Astrocyte (in vitro differentiated cells and primary cell): ENCODE results near the gene GET3. TPM values are rescaled to one million over a fixed set of nuclear protein-coding genes. Genes with fewer than 3 reads are reported as not detected.
A peak's percentile ranks its signal among the peaks of the same experiment; 100 is the strongest.

Source experiments
- DNase-seq: peaks from one replicate; pipeline ENCODE4 v3.0.0-alpha.2; 2010; ENCODE audit warnings: low read depth
- FAIRE-seq: peaks from 2 replicates; lab custom pipeline; 2011; peaks lifted over from hg19 to GRCh38; lab: Jason Lieb, UNC
- H2AFZ ChIP-seq: 2 replicates; pipeline ENCODE4 v1.6.0; 2012; ENCODE audit warnings: low read depth, low read length, inconsistent platforms
- H3K27ac ChIP-seq: 2 replicates; pipeline ENCODE4 v1.5.1; 2011; ENCODE audit warnings: low read depth, low read length, inconsistent platforms
- H3K27me3 ChIP-seq: 2 replicates; pipeline ENCODE4 v1.6.0; 2011; ENCODE audit warnings: low read length, inconsistent platforms; ENCODE audit not compliant: insufficient read depth
- H3K36me3 ChIP-seq: 2 replicates; pipeline ENCODE4 v1.5.1; 2011; ENCODE audit warnings: low read length, inconsistent platforms; ENCODE audit not compliant: insufficient read depth
- H3K4me1 ChIP-seq: 2 replicates; pipeline ENCODE4 v1.5.1; 2011; ENCODE audit warnings: low read length, inconsistent platforms; ENCODE audit not compliant: insufficient read depth
- H3K4me2 ChIP-seq: 2 replicates; pipeline ENCODE4 v1.6.0; 2012; ENCODE audit warnings: low read length, inconsistent platforms
- H3K4me3 ChIP-seq: 2 replicates; pipeline ENCODE4 v1.5.1; 2011; ENCODE audit warnings: low read depth, mild to moderate bottlenecking, low read length, inconsistent platforms; ENCODE audit not compliant: insufficient read depth
- H3K79me2 ChIP-seq: 2 replicates; pipeline ENCODE4 v1.6.0; 2012; ENCODE audit warnings: mild to moderate bottlenecking, low read length, inconsistent platforms; ENCODE audit not compliant: insufficient read depth
- H3K9ac ChIP-seq: 2 replicates; pipeline ENCODE4 v1.6.0; 2012; ENCODE audit warnings: mild to moderate bottlenecking, low read length, inconsistent platforms
- H3K9me3 ChIP-seq: 2 replicates; pipeline ENCODE4 v1.5.1; 2012; ENCODE audit warnings: low read depth, mild to moderate bottlenecking, low read length, inconsistent platforms; ENCODE audit not compliant: insufficient read depth
- H4K20me1 ChIP-seq: 2 replicates; pipeline ENCODE4 v1.6.0; 2012; ENCODE audit warnings: low read length, inconsistent platforms; ENCODE audit not compliant: insufficient read depth
- H3K27ac Mint-ChIP-seq: one replicate; pipeline ENCODE4 v1.8.0; 2021; ENCODE audit warnings: mild to moderate bottlenecking, mixed read lengths; ENCODE audit not compliant: unreplicated experiment
- H3K27me3 Mint-ChIP-seq: one replicate; pipeline ENCODE4 v1.8.0; 2021; ENCODE audit warnings: low read depth, mixed read lengths; ENCODE audit not compliant: unreplicated experiment
- H3K36me3 Mint-ChIP-seq: one replicate; pipeline ENCODE4 v1.8.0; 2021; ENCODE audit warnings: low read depth, mixed read lengths; ENCODE audit not compliant: unreplicated experiment
- H3K4me1 Mint-ChIP-seq: one replicate; pipeline ENCODE4 v1.8.0; 2021; ENCODE audit warnings: low read depth, mixed read lengths; ENCODE audit not compliant: unreplicated experiment
- H3K4me3 Mint-ChIP-seq: one replicate; pipeline ENCODE4 v1.8.0; 2021; ENCODE audit warnings: mild to moderate bottlenecking, moderate library complexity, mixed read lengths; ENCODE audit not compliant: unreplicated experiment
- H3K9me3 Mint-ChIP-seq: one replicate; pipeline ENCODE4 v1.8.0; 2021; ENCODE audit warnings: mild to moderate bottlenecking, mixed read lengths; ENCODE audit not compliant: unreplicated experiment
- CTCF ChIP-seq: IDR thresholded peaks from 2 replicates; pipeline ENCODE4 v1.5.1; 2011; ENCODE audit warnings: low read depth, mild to moderate bottlenecking, inconsistent platforms, low read length, moderate library complexity; ENCODE audit not compliant: insufficient read depth
- EZH2 ChIP-seq: IDR thresholded peaks from 2 replicates; pipeline ENCODE4 v1.6.1; 2012; ENCODE audit warnings: mild to moderate bottlenecking, low read length, inconsistent platforms; ENCODE audit not compliant: insufficient read depth
- total RNA-seq: library from RNA; stranded (reverse); gene quantifications from 2 replicates; pipeline ENCODE4 v1.2.1, GENCODE V29; 2021

Gene GET3
- total RNA-seq, 1 donor from 2014 or later, result 66.8 TPM

- no peaks in the 10 kb centered on the region for H3K9me3 Mint-ChIP-seq
- Histone ChIP-seq H3K27me3 (no peaks in the 10 kb centered on the region), H3K4me1 (peaks cover 47% of the 10 kb centered on the region), H3K9me3 (no peaks in the 10 kb centered on the region), H3K4me3 (peak overlapping the region; percentile 51), H2AFZ (peak overlapping the region; percentile 58), H3K4me2 (peak overlapping the region; percentile 91), H3K36me3 (no peaks in the 10 kb centered on the region), H3K9ac (peak overlapping the region; percentile 94), H3K27ac (peak overlapping the region; percentile 70), H3K79me2 (peaks cover 21% of the 10 kb centered on the region), H4K20me1 (peaks cover 19% of the 10 kb centered on the region)
- no peak for TF ChIP-seq CTCF
- no peak for TF ChIP-seq EZH2
- no peaks in the 10 kb centered on the region for H3K36me3 Mint-ChIP-seq
- peaks cover 22% of the 10 kb centered on the region for H3K4me1 Mint-ChIP-seq
- no peak for FAIRE-seq
- H3K27me3 Mint-ChIP-seq, result no peaks in the 10 kb centered on the region
- H3K27ac Mint-ChIP-seq, result peak overlapping the region; percentile 99
- peak overlapping the region; percentile 77 for H3K4me3 Mint-ChIP-seq
- DNase-seq, result no peak
Measured at GRCh38 chr19:12789098-12789903, 52.0 kb downstream of the GET3 start.

GRCh38 chr19:12789904-12790619 lies 52.8 kb downstream of the GET3 start:
- no peak for TF ChIP-seq EZH2
- TF ChIP-seq CTCF, result no peak

More at GRCh38 chr19:12789904-12790619, 52.8 kb downstream of the GET3 start:
- DNase-seq (peak; percentile 91), FAIRE-seq (no peak)
- Mint-ChIP-seq H3K36me3 (no peaks in the 10 kb centered on the region), H3K4me1 (peaks cover 22% of the 10 kb centered on the region), H3K9me3 (no peaks in the 10 kb centered on the region), H3K4me3 (peak overlapping the region; percentile 85), H3K27me3 (no peaks in the 10 kb centered on the region), H3K27ac (peak overlapping the region; percentile 96)
- Histone ChIP-seq H2AFZ (peak overlapping the region; percentile 58), H4K20me1 (peaks cover 19% of the 10 kb centered on the region), H3K79me2 (peaks cover 21% of the 10 kb centered on the region), H3K4me3 (peak overlapping the region; percentile 51), H3K36me3 (no peaks in the 10 kb centered on the region), H3K4me1 (peaks cover 42% of the 10 kb centered on the region), H3K27ac (peak overlapping the region; percentile 54), H3K9ac (peak overlapping the region; percentile 94), H3K4me2 (peak overlapping the region; percentile 91), H3K9me3 (no peaks in the 10 kb centered on the region), H3K27me3 (no peaks in the 10 kb centered on the region)
